Lung microvascular endothelial cell (primary cell): ENCODE results near the gene HDLBP. TPM values are rescaled to one million over a fixed set of nuclear protein-coding genes. Genes with fewer than 3 reads are reported as not detected.
A peak's percentile ranks its signal among the peaks of the same experiment; 100 is the strongest.

Experiments
- DNase-seq, 2 donors: peaks; one replicate each; pipeline versions ENCODE4 v3.0.0 to v3.0.0-alpha.2; 2010; ENCODE audit warnings: low read depth in 2 of 2
- total RNA-seq: library from RNA; depleted of rRNA; stranded (reverse); fragments of >200 nt; gene quantifications from 2 replicates; pipeline ENCODE4 v1.2.1, GENCODE V29; 2014

HDLBP gene
- total RNA-seq, 1 donor from 2014 or later, result 619 TPM

DNA sequence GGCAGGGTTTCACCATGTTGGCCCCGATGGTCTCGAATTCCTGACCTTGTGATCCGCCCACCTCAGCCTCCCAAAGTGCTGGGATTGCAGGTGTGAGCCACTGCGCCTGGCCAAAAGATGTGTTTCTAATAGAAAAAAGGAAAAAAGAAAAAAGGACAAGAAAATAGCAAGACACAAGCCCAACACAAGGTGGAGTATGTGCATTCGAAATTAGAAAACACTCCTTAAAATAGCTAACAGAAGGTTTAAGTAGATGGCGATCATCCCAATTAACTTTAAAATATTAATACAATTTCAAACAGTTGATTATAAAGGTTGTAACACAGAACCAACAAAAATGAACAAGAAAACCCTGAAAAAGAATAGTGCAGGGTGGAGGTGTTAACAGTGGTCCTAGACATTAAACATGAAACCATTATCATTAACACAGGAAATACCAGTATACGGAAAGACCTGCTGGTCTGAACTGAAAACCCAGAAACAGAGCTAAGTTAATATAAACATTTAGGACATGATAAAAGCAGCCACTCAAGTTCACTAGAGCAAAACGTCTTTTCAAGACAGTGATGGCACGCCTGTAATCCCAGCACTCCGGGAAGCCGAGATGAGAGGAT, 57.9 kb downstream of the HDLBP start:
- DNase-seq, result no peak

DNA sequence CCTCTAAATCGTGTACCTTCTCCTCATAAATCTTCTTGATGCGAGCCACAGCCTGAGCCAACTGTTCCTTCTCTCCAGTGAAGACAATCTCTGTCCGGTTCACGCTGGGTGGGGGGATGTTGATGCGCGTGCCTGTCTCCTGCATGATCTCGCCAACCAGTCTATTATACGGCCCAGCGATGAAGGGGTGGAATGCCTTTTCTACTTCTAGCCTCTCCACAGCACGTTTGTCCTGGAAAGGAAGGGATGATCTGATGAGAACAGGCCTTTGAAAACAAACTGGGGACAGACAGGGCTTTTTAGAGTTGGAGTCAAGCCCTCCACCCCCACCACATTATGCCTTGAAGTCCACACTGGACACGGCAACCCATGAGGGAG, 59.3 kb downstream of the HDLBP start:
- no peak for DNase-seq

DNA sequence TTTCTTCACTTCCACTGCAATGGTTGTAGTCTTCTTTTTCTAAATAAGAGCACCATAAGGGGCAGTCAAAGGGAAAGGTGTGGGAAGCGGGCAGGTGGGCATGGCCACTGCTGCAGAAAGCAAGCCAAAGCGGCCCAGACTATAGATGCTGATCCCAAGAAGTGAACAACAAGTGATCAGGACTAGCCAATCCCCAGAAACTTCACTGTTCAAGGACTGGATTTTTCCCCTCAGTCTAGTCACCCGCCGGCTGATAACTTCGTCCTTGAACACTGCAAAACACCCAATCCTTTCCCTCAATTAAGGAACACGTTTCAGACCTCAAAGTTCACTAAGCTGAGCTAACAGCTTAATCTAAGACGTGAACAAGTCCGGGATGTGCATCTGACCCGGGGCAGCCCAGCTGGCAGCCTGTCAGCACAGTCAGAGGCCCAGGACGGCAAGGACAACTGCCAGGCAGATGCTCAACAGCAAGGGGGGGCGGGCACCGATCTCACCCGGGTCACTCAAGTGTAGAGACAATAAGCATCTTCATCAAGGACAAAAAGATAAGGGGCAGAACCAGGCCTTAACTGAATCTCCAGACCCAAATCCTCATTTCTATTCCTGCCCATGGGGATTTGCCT, 59.8 kb downstream of the HDLBP start:
- DNase-seq, result no peak

DNA sequence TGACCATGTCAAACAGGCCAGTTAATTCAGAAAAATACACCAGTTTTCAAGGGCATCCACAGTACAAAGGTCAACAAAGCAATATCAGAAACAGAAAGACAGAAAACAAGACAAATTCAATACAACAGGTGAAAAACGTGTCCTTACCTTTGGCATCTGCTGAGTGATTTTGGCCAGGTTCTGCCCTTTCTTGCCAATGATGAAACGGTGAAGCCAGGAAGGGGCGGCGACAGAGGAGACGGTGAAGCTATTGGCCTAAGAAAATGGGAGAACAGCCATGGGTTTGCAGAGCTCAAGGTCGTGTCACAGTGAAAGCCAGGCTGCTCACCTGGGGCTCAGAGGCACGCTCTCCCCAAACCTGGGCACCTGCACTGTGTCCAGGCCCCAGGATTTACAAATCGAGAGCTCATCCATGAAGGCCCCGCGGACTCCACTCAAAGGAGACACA, 60.5 kb downstream of the HDLBP start:
- DNase-seq, result no peak

DNA sequence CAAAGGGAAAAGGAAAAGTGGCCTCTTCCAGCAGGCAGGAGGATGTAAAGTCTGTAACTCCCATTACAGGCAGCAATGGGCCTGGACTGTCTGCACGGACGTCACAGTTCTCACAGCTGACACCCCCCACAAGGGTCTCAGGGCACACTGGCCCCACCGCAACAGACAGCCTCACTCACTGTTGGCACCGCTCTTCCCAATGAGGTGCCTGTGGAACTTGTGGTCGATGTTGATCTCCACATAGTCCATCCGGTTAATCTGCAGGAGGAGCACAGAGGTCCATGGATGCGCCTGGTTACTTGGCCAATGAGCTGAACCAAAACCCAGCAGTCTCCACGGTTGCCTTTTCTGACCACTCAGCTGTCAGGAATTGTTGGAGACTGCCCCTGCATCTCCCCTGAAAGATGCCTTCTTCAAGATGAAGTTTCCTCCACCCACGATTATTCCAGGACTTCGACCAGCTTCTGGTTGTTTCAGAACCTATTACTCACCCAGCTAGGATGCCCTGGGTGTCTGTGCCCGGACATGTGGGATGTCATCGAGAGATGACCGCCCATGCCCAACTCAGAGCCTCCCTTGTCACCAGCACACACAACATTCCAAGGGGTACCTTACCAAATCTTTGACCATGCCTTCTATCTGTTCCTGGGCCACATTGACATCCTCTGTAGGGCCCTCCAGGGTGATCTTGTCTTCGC, 62.5 kb downstream of the HDLBP start:
- no peak for DNase-seq

DNA sequence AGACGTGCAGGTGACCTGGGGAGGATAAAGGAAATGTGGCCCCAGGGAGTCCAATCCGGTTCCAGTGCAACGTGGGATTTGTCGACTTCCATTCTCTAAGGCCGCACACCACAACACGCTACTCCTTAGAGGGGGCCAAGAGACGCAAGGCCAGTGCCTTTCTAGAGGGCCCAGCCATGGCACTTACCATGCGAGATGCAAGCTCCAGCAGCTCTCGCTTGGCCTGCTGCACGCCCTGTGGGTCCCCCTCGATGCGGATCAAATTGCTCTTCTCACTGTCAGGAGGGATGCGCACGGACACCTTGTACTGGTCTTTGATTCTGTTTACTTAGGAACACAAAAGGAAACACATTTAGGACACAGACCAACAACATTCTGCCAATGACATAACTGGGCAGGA, 65.8 kb downstream of the HDLBP start:
- DNase-seq, result no peak

DNA sequence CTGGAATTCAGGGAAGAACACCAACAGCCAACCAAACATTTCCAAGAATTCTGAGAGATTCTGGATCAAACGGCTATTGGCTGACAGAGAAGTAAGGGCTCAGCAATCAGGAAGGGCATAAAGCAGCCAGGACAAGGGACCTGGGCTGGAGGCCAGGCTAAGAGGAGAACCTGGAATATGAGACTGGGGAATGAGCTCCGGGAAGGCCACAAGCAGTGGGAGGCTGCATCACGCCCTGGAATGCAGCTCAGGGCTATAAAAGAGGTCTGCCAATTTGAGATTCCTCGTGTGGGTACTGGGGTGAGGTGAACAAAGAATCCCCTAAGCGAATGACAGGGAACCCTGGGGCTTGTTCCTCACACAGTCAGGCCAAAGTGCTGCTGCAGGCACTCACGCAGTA, 66.6 kb downstream of the HDLBP start:
- no peak for DNase-seq

DNA sequence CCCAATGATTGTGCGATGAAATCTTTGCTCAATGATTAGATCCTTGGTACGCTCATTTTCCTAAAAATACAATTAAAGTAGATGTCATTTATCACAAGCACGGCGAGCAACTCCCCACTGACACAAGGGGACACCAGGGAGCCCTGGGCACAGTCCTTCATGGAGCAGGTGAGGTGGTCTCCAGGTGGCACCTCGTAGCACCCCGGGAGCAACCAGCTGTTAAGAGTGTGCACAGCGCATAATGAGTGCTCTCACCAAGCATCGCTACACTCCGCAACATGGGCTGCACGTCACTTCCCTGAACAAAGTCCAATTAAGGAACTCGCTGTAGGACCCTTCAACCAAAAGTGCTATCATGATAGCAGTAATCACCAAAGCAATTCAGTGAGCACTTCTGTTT, 67.2 kb downstream of the HDLBP start:
- no peak for DNase-seq

DNA sequence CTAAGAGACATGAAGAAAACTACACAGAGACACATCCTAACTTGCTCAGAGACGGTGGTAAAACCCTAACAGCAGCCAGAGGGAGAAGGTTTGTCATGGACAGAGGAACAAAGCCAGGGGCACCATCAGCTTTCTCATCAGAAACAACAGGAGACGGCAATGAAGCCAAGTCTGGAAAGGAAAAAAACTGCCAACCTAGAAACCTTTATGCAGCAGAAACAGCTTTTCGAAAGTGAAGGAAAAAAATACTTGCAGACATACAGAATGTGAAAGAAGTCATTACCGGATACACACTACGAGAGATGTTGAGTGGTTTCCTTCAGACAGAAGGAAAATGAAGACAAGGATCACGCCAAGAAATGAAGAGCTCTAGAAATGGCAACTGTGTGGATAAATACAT, 71.1 kb downstream of the HDLBP start:
- DNase-seq, result no peak

DNA sequence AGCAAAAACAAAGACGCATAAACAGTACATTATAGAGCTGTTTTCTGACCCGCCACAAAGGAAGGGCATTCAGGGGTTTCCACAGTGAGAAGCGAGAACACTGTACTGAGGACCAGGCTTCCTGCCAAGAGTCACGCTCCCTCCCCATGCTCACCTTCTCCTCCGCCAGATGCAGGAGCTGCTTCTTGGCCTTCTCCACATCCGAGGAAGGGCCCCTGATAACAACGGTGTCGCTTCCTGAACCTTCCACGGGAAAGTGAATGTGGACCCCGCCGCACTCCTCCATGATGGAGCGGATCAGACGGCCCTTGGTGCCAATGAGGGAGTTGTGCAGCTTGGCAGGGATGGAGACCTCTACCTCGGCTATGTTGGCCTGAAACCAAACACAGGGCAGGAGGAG, 73.2 kb downstream of the HDLBP start:
- DNase-seq, result no peak

DNA sequence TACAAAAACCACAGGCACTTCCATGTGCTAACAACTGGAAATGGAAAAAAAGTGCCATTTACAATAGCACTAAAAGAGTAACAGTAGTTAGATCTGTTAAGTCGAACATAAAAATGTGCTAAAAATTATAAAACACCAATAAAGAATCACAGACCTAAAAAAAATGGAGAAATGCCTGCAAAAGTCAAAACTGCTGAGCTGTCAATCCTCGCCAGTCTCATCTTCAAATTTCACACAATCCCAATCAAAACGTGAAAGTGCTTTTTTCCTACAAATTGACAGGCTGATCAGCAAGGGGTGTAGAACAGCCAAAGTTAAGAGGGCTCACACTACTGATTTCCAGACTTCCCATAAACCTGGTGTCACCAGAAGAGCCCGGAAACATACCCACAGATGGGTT, 73.8 kb downstream of the HDLBP start:
- no peak for DNase-seq

DNA sequence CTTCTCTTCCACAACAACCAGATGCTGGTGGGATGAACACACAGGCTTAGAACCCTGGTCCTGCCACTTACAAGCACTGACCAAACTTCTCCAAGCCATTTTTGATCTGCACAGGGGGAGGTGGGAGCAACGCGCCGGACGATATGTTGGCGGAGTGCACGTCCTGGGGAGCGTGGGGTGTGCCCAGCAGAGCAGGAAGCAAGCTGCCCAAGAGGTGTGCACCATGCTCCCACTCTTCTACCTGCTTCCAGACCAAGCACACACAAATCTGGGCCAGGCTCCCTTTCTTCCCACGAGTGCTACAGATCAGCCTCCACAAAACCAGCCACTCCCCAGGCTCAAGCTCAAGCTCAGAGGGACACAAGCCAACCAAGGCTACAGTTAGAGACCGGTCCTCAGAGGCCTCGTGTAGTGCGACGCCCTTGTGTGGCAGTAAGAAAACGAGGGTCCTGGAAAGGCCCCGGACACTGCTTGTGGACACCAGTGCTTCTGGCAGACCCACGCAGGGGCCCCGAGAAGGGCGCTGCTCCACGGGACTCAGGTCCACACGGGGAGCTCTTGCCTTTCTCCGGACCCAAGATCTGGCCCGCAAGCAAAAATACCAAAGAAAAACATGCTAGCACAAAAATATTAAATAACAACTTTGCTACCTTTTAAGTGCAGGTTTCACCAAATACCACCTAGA, 75.0 kb downstream of the HDLBP start:
- no peak for DNase-seq

DNA sequence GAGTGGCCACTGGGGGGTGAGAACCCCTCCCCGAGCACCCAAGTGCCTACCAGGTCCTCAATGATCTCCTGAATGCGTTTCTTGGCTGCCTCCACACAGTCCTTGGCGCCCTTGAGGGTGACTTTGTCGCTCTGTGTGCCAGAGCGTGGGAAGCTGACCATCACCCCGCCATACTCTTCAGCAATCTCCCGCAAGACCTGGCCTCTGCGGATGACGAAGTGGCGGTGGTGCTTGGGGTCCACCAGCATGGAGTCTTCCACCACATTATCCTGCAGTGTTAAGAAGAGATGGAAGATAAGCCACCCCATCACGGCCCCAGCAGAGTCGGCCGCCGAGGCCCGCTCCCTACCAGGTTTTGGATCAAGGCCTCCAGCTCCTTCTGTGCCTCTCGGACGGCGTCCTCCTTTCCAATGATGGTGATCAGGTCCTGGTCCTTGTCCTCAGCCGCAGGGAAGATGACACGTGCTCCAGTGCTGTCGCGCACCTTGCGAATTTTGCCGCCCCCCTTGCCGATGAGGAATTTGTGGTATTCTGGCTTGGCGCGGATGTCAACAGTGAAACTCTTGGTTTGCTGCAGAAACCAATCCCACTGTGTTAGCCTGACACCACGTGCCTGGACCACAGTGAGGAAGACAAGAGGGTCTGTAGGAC, 75.8 kb downstream of the HDLBP start:
- DNase-seq, result no peak

DNA sequence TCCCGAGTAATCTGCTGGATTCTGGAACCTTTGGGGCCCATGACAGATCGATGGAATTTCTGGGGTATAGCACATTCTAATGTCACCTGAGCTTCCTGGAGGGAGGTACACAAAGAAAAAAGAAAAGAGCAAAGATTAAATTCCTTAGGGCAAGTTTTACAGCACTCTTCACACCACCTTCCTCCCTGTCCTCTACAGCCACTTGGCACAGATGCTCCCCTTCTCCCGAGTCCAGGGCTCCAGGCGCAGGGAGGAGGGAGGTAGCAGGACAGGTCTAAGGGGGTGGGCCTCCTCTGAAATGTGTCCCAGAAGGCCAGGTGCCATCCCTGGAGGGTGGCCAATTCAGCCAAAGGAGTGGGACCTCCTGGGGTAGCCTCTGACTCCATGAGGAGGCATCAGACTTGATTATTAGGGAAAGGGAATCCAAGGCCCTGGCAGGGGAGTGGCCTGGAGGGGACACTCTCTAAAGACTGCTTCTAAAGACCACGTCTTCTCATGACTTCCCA, 76.7 kb downstream of the HDLBP start:
- no peak for DNase-seq

DNA sequence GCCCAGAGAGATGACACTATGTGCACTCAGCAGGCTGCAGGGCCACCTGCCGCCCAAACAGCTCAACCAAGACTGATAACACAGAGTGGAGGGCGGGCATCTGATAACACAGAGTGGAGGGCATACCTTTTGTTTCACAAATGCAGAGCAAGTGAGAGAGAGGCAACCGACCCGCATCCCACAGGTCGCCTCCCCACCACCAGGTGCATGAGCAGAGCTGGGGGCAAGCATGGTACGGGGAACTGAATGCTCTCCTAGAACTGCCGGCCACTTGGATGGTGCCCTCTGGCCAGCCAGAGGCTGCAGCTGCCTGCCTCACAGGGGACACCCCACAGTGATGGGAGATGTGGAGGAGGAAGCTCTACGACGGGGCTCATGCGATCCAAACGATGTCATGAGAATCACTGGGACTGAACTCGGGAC, 77.5 kb downstream of the HDLBP start:
- no peak for DNase-seq

DNA sequence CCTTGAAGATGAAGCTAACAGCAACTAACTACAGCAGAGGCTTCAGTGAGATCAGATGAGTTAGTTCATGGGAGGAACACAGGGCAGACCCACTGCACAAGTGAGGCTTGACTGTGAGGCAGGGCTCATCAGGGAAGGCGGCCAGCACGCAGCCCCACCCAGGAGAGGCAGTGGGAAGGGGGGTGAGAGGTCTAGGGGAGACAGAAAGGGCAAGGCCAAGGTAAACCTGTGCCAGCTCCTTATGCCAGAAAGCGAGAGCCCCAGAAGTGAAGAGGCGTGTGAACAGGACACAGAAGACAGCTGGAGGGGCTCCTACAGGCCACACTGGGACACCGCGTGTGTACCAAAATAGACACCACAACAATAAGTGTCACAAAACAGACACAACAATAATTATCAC, 78.4 kb downstream of the HDLBP start:
- DNase-seq, result no peak

DNA sequence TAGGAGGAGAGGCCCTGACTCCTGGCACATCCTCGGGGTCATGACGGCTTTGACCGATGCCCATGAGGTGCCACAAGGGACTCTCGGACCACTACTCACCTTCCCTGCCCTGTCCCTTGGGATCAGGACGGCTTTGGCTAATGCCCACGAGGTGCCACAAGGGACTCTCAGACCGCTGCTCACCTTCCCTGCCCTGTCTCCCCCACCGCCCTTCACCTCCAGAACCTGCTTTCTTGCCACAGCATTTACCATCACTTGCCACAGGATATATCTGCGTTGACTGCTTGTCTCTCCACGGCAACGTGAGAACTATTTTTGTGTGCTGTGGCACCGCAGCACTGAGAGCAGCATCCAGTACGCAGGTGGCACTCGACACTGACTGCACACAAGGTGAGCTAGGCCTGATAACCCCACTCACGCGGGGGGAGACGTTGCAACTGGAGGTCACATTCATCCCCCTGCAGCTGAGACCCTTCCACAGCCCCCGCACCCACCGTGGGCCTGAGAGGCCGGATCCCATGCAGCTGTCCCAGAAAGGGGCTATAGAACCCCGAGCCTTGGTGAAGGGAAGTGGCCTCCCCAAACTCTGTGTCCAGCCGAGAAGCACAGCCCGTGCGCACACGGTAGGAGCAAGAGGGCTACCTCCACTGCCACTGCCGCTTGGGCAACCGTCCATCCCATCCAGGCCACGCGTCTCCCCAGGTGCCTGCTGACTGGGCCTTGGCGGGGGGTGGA, 79.4 kb downstream of the HDLBP start:
- DNase-seq, result no peak

DNA sequence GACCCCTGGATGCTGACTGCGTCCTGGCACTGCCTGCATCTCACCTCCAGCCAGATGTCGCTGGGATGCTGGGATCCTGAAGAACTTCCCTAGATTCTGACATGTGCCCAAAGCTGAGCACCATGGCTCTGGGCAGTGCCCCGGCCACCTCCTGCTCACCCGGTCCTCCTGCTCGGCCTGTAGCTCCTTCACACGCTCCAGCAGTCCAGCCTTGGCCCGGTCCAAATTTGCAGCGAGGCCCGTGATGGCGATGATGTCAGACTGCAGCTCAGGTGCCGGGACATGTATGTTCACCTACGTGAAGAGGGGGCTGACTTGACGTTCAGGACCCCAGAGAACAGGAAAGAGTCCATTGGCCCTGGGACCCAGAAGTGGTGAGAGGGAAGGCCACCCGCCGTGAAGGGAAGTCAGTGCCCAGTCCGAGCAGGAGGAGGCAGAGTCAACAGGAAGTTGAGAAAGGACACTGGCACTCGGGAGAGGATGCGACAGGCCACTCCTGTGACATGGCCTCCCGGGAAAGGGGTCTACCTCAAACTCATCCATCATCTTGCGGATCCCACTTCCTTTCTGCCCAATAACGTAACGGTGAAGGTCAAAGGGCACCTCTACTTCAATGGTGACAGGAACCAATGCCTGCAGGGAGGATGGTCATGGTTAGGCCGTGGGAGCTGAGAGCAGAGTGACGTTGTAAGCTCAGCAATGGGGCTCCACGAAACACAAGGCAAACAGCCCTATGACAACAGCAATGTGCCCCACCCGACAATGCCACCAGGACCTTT, 80.3 kb downstream of the HDLBP start:
- peak; percentile 33 to 70 for DNase-seq

DNA sequence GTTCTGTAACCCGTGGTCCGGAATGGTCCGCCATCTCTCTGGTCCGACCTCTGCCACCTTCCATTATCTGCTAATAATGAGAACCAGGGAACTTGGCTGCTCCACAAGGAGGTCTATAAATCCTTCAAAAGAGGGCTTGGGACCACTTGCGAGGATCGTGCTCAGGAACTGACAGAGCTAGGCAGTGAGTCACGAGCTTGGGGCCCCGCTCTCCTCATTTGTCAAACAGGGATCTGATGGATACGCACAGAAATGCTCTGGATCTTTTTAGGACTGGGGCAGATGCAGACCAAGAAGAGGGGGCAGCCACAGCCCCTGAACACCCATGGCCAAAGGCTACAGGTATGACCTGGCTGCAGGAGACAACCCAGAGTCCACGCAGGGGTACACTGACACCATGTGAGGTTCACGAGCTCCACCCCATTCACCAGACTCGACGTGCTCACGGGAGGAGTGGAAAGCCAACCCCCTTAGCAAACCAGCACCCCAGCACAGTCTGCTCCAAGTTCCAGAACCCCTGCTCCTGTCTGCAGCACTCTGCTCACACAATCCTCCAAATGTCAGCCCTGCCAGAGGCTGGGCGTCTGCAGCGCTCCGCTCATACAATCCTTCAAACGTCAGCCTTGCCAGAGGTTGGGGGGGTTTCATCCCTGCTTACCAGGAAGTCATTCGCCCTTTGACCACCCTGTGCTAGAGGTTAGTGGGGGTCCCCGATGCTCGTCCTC, 81.2 kb downstream of the HDLBP start:
- DNase-seq, result no peak
